GM10847 (cell line): ENCODE results near the gene PHF21A.

ENCODE experiments used
- POLR2A ChIP-seq: IDR thresholded peaks from 2 replicates; pipeline ENCODE4 v1.6.1; 2011; ENCODE audit not compliant: insufficient read length; ENCODE audit errors: extremely low read depth

Gene PHF21A

DNA sequence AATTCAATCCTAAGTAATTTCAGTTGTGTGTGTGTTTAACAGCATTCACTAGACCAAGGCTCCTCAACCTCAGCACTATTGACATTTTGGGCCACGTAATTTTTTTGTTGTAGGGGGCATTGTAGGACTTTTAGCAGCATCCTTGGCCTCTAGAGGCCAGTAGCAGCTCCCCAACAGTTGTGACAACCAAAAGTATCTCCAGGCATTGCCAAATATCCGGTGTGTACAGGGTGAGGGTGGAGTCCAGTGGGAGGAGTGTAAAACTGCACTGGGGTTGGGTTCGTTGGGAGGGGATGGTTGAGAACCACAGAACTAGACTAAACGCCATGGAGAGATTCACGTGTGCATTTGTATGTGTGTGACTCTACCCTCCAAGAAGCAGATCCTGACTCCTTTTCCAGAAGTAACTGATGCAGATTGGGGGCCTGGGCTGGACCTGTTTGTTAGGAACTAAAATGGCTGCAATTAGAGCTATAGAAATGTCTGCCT lies 5.9 kb upstream of the PHF21A start:
- TF ChIP-seq POLR2A = no peak

DNA sequence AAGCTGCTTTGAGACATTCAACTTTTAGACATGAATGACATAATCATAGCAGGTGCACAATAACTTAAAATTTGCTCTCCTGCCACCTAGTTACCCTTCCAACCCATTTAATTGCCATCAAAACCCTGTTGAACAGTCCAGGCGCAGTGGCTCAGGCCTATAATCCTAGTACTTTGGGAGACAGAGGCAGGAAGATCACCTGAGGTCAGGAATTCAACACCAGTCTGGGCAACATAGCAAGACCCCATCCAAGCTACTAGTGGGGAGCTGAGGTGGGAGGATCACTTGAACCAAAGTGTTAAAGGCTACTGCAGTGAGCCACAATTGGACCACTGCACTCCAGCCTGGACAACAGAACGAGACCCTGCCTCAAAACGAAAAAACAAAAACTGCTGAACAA lies 4.0 kb upstream of the PHF21A start:
- no peak for TF ChIP-seq POLR2A

DNA sequence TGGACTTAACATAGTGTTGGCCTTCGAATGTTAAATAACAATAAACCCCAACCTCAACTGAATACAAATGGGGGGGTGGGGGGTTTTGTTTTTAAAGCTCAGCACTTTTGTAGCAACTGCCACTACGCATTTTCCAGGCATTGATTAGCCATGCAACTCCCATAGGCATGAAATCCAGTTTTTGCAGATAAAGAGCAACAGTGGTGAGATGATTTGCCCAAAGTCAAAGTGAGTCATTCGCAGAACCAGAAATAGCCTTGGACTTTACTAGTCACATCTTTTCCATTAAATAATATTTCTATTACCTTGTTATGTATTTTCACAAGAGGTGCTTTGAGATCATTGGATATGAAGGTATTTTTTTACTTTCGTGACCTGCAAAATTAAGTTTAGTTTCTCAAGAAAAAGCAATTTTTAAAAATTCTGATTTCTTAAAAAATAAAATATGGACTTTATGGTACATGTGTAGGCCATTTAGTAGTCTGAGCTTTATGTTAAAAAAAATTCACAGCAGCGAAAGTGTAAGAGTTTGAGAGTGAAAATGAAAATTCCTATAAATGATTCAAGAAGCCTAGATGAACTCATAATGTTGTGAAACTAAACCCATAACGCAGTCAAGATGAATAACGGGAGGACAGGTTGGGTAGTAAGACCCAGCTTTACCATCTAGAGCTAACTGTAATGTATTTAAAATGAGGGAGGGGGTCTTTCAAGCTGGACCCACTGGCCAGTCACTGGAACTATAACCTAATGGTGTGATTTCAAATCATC lies 1.9 kb upstream of the PHF21A start:
- no peak for TF ChIP-seq POLR2A

DNA sequence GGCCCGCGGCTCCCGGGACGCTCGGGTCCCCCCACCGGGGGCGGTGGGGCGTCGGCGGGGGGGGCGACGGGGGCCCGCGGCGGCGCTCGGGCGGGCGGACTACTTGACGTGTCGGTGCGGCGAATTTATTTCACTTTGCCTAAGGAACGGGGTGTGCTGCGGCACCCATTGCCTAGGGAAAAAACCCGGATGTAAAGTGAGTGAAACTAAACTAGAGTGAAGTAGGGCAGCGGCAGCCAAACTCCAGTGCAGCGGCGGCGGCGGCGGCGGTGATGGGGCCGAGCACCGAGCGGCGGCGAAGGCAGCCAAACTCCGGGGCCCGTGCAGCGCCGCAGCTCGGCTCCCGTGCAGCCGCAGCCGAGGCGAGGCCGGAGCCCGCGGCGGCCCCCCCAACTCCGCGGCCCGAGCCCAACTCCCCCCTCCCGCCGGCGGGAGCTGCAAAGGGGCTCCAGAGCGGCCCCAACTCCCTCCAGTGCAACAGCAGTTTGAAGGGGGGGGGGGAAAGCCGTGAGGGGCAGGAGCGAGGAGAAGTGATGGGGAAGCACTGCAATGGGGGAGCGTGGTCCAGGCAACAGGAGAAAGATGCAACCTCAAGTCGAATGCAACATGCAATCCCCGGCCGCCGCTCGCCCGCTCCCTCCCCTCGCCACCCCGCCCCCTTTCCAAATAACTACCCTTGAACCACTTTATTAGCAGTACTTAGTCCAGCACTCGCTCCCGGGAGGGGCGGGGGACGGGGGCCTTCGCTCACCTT lies 647 bp upstream of the PHF21A start:
- TF ChIP-seq POLR2A = peak; percentile 45

DNA sequence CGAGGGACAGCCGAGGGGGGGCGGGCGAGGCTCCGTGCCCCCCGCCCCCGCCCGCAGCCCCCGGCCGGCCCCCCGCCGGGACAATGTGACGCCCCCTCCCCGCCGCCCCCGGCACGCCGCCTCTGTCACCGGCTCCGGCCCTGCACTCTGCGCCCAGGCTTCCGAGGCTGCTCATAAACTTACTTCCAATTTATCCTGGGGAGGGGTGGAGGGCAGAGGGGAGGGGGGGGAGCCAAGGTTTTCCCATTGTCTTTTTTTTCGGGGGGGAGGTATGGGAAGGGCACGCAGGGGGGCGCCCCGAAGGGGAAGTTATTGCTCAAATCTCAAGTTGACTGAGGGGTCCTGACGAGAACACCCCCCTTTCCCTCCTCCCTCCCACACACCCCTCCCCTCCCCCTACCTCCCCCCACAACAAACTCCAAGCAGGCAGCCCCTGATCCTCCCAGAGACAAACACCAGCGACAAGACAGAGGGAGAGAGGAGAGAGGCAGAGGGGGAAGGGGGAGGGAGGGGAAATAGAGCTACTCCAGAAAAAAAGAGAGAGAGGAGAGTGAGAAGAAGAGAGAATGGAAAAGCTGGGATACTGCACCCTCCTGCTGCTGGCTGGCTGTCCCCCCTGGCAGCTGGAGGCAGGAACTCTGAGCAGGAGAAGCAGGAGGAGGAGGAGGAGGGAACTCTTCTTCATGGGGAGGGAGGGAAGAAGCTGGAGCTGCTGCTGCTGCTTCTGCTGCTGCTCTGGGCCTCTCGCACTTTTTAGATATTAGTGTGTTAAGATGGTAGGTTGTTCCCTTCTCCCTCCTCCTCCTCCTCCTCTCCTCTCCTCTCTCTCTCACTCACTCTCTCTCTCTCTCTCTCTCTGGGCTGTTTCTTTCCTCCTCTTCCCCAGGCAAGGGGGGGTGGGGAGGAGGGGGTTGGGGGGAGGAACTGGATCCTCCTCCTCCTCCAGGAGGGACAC lies 631 bp downstream of the PHF21A start:
- TF ChIP-seq POLR2A = no peak

DNA sequence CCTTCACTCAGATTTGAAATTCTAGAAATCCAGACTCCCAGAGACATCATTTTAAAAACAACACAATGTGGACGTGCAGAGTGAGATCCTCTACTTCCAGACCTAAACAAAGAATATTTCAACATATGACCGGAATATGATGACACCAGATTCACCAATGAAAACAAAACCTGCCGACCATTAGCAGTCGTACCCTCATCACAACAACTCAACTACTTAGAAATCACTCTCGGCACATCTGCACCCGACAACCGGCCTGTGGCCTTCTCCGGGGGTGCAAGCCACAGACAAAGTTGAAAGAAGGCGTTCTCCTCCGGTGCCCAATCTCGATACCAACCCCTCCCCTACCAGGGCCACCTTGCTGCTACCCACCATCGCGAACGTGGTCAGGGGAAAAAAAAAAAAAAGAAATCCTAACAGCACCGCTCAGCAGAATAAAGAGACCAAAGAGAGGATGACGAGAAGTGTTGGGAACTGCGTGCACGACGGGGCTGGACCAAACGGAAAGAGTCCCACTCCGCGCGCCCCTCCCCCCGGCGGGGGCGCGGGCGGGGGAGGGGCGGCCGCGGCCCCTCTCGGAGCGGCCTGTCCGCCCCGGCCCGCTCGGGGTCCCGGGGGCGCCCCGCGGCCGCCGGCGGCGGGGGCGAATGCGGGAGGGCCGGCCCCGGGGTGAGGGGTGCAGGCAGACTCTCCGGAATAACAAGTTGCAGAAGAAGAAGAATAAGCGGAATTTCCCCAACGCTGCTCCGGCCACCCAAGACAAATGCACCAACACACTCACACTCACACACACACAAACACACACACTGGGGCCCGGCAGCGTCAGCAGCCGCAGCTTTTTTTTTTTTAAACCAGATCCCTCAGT lies 1.7 kb downstream of the PHF21A start:
- no peak for TF ChIP-seq POLR2A

DNA sequence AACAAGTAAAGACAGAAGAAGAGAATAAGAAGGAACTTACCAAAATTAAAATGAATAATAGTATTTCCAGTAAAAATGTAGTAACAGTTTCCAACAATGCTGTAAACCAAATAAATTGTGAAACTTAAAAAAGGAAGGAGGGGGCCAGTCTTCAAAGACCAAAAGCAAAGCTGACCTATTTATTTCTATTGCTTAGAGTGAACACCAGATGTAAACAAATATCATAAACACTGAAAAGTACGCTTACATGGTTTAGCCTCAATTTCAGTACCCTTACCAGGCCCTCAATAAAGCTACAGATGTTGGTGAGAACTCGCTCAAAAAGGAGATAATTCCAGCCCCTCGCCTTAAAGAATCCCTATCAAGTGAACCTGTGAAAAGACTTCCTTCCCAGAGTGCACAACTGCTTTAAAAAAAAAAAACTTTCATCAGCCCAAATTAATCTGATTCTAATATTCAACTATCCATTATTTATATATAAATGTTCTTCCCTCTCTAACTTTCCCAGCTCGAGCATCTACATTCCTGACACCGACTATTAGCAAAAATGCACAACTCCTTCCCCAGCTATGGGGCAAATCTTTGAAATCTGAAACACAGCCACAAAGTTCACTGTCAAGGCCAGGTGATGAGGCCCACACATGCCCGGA lies 2.4 kb downstream of the PHF21A start:
- TF ChIP-seq POLR2A = no peak

DNA sequence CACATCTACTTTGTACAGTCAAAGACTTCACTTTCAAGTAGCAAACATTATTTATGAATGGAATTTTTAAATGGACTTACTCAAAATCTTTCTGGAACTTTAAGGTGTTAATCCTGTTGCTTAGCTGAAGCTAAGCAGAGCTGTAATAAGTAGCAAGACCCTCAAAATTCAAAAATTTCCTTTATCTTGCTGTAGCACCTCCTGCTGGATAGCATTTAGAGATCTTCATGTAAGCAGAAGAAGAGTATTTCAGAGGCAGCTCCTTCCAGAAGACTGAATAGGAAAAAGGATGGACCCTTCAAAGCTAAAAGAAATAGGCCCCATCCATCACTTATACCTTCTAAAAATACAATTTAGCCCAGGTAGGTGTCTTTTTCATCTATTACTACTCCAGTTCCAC lies 3.4 kb downstream of the PHF21A start:
- TF ChIP-seq POLR2A = no peak

DNA sequence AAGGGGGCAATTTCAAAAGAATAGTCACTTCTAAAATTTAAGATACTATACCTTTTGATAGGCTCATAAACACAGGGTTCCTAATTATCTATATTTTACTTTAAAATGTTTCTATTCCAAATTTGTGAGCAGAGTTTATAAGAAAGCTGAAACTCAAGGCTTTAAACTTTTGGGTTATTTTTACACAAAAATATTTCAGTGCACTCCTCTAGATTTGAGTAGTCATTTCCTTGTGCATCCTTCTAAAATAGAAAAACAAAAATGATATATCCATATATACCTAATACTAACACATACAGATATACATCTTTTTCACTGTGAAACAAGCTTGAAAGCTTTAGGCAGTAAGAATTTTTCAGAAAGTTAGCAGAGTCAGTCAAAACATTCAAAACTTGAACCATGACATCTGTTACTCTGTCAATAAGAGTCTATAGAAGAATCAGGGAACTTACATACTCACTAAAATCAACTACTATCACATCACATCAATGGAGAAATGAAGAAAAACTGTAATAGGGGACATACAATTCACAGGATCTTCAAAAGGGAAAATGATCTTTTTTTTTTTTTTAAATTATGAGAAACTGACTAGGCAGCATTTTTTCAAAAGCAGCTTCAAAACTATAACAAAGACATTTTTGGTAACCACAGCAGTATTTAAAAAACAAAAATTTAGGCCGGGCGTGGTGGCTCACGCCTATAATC lies 5.1 kb downstream of the PHF21A start:
- TF ChIP-seq POLR2A = no peak

DNA sequence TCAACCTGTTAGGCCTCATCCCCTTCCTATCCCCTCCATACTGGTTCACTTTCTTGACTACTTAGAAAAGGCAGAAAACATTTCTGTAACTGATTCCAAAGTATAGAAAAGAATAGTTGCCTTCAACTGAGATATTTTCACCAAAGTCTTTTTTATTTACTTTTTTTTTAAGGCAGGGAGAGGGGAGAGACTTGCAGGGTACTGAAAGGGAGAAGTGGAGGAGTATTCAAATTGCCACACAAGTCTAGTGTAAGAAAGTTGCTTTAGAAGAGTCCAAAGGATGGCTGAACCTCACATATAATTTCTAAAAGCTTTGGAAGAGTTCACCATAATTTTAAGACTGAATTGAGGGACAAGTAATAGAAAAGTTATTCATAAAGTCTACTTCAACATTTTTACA lies 6.3 kb downstream of the PHF21A start:
- no peak for TF ChIP-seq POLR2A

DNA sequence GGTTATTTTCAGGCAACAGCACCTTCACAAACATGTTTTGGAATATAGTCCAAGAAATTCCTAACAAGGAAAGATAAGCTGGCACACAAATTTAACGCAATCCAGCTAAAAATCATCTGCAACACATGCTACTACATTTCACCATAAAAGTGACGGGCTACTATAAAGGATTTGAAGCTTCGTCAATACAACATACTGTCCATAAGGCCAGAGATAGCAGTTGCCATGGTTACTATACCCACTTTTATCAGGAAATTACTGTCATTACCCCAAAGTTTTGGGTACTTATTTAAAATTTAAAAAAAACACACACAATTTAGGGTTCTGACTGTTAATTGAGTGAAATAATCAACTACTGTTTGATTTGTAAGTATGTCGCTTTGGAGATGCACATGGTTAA lies 6.9 kb downstream of the PHF21A start:
- no peak for TF ChIP-seq POLR2A

DNA sequence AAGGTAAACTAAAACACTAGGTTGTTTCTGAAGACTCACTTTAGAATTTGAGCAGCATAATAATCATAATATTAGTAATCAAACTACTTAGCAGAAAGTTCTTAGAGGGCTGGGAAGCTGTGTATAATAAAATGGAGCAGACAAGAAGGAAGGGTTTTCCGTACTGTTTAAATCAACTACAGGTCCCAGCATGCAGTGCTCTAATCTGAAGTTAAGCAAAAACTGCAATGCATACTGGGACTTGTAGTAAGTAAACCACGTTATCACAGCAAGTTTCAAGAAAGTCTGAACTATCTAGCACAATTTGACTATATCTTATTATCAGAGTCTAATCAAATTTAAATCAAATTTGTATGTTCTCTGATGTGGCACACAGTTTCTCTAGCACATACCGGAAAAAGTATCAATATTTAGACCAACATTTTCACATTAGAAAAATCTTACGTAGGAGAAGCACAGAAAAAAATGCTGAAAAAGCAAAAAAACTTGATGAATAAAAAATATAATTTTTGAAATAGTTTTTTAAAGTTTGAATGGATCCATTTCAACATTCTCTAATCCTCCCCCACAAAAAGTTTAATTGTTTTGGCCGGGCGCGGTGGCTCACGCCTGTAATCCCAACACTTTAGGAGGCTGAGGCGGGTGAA lies 8.2 kb downstream of the PHF21A start:
- no peak for TF ChIP-seq POLR2A

DNA sequence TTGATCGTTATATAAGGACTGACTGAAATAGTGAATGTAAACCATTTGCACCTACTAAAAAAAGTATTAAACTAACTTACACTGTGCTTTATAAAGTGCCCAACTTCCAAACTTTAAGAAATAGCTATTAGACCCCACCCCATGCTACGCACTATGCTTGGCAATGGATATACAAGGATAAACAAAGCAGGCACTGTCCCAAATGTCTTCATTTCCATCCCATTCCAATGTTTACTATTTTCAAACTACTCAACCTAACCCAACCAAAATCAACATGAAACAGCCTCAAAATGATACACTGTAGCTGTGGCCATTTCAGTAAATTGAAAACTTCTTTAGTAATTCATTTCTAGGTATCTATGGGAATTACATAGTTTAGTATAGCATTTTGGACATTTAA lies 12.5 kb downstream of the PHF21A start:
- no peak for TF ChIP-seq POLR2A

DNA sequence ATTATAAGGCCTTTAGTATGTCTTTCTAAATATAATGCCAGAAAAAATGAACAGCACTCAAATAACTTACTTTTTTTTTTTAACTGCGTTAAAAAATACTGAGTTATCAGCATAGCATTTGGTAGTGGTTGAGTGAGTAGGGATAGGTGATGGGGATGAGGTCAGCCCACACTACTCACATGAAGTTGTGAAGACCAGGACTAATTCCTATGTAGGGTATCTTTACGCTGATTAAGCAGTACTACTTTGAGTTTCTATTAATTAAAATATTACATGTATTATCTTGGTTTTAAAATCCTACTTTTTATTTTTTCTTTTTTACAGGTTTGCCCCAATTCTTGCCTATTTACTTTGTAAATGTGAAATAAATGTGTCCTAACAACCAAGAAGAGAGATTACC lies 13.5 kb downstream of the PHF21A start:
- TF ChIP-seq POLR2A = no peak

DNA sequence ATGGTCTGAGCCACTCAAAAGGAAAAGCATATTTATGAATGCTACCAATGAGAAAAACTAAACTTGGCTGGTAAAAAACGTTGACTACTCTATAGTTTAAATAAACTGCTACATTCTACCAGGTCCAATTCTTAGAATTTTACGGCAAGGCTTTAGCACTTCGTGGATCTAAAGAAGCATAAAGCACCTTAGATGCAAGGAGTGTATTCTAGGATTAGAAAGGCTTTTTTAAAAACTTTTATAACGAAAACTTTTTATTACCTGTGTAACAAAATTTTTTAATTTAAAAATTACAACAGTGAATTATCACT lies 13.9 kb downstream of the PHF21A start:
- TF ChIP-seq POLR2A = no peak
